Measurements from ENCODE around the gene GABARAP. TPM values are rescaled to one million over a fixed set of nuclear protein-coding genes. Genes with fewer than 3 reads are reported as not detected.

GABARAP gene
- total RNA-seq, 1 experiment from 2014 or later: 140 TPM

DNA sequence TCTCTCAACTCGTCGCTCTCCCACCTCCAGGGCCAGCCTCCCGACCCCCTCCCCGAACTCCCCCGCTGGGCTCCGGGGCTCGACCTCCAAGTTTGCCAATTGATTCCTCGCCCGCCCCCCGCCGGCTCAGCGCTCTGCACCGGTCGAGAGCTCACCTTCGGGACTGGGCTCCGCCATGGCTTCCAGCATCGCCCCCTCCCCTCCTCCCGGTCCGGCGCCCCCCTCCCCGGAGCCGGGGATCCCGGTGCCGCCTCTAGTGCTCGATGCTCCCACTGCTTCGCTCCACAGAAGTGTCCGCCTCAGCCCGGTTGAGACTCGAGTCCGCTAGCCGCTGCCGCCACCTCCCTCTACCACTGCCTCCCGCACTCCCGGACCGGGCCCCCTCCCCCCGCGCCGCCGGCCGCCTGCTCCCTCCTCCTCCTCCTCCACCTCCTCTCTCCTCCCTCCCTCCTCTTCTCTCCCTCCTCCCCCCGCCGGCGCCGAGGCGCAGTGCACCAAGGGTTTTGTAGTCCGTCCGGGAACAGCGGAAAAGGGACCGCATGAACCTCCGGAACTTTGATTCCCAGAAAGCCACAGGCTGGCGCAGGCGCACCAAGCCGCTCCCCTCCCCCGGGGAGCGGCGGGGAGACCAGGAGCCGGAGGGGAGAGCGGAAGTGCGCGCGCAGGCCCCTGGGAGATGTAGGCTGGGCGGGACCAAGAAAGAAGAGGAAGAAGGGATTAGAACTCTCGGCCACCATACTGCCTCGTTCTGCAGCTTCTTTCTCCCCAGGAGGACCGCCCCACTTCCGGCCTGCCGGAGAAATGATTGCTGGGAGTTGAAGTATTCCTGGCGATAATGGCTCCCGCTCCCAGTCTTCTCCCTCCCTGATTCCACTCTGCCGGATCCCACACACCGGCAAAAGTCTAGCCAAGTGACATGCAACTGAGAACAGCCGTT lies 2.9 kb downstream of the GABARAP start, which contains the start of gene PHF23:
PHF23 (minus strand) TSS at position 367 of the 937 bp plus-strand sequence; CDS start at position 189, 178 bp downstream.
- peaks cover 3% of the 10 kb centered on the region for H3K27me3 Mint-ChIP-seq (ENCODE audit: insufficient read depth, unreplicated experiment)
- peak within 1 kb of the TSS; percentile 82 for H3K27ac Mint-ChIP-seq (ENCODE audit: unreplicated experiment)
- intact Hi-C loops (cut with micrococcal nuclease; ENCODE audit: unreplicated experiment): loop anchor here (1.0 kb wide), 1 partner anchor 13 kb away; the partner anchor contains the start of gene ELP5
- peak within 1 kb of the TSS; percentile 77 for H3K4me3 ChIP-seq (ENCODE audit: low read depth, low read length)
- peaks cover 68% of the 10 kb centered on the region for H3K36me3 Mint-ChIP-seq (ENCODE audit: insufficient read depth, unreplicated experiment)
- peak; percentile 93 to 96 for DNase-seq
- no peaks in the 10 kb centered on the region; the same call in 1 of the 2 replicates for H3K36me3 ChIP-seq (ENCODE audit: control insufficient read depth, insufficient read depth, low read length)
- peaks cover 6% of the 10 kb centered on the region; the same call in 1 of the 2 replicates for H3K4me1 ChIP-seq
- no peaks in the 10 kb centered on the region for H3K9me3 ChIP-seq
- H3K4me1 Mint-ChIP-seq (ENCODE audit: low read depth, unreplicated experiment): peaks cover 22% of the 10 kb centered on the region
- POLR2A ChIA-PET: no interaction called here
- TF ChIP-seq, protein P1, sequence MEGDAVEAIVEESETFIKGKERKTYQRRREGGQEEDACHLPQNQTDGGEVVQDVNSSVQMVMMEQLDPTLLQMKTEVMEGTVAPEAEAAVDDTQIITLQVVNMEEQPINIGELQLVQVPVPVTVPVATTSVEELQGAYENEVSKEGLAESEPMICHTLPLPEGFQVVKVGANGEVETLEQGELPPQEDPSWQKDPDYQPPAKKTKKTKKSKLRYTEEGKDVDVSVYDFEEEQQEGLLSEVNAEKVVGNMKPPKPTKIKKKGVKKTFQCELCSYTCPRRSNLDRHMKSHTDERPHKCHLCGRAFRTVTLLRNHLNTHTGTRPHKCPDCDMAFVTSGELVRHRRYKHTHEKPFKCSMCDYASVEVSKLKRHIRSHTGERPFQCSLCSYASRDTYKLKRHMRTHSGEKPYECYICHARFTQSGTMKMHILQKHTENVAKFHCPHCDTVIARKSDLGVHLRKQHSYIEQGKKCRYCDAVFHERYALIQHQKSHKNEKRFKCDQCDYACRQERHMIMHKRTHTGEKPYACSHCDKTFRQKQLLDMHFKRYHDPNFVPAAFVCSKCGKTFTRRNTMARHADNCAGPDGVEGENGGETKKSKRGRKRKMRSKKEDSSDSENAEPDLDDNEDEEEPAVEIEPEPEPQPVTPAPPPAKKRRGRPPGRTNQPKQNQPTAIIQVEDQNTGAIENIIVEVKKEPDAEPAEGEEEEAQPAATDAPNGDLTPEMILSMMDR (IDR thresholded peaks at IDR 0.05; ENCODE audit: insufficient read depth in 1 of 2, low read depth in 1 of 2, low read length in 1 of 2, severe bottlenecking in 1 of 2, unreplicated experiment in 1 of 2): no peak
- no peaks in the 10 kb centered on the region for H3K9me3 Mint-ChIP-seq (ENCODE audit: unreplicated experiment)
- CTCF ChIA-PET: interaction anchor here (0.7 to 1.4 kb wide), 3 partner anchors 19 to 70 kb away, joined by 3 to 4 read pairs (median 3); no protein-coding TSS in a partner anchor
- no peaks in the 10 kb centered on the region for H3K27me3 ChIP-seq (replicated peaks; ENCODE audit: control insufficient read depth, insufficient read depth, low read length)
- BruUV-seq (replicated peaks): no TSS peak
- peak within 1 kb of the TSS; percentile 94 for H3K4me3 Mint-ChIP-seq (ENCODE audit: unreplicated experiment)

DNA sequence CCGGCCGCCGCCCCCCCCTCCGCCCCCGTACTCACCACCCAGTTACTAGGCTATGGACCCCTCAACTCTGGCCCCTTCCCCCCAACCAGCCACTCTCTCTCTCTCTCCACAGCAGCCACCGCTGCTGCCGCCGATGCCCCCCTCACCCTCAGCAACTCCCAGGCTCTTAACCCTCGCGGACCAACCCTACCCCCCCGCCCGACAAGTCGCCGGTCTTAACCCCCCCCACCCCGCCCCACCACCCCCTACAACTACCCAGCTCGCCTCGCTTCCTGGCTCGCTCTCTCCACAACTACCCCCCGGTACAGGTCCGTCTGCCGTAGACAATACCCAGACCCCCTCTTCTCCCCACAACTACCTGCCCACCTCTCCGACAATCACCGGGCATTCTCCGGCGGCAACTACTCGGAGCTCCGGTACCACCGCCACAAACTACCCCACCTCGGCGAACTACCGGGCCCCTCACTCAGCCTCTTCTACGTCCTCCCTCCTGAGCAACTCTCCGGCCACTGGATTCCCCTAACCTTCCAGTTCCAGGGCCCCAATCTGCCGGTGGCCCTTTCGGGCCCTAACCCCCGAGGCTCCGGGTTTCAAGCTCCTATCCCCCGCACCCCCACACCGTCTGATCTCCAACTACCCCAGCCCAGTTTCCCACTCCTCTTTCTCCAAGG lies 3.7 kb downstream of the GABARAP start:
- no peaks in the 10 kb centered on the region for H3K9me3 Mint-ChIP-seq (ENCODE audit: unreplicated experiment)
- H3K27me3 ChIP-seq (replicated peaks; ENCODE audit: control insufficient read depth, insufficient read depth, low read length): no peaks in the 10 kb centered on the region
- peaks cover 6% of the 10 kb centered on the region; the same call in 1 of the 2 replicates for H3K4me1 ChIP-seq
- peaks cover 3% of the 10 kb centered on the region for H3K27me3 Mint-ChIP-seq (ENCODE audit: insufficient read depth, unreplicated experiment)
- H3K4me1 Mint-ChIP-seq (ENCODE audit: low read depth, unreplicated experiment): peaks cover 22% of the 10 kb centered on the region
- H3K36me3 ChIP-seq (ENCODE audit: control insufficient read depth, insufficient read depth, low read length): no peaks in the 10 kb centered on the region; the same call in 1 of the 2 replicates
- peak overlapping the region; percentile 77 for H3K4me3 ChIP-seq (ENCODE audit: low read depth, low read length)
- intact Hi-C loops (cut with micrococcal nuclease; ENCODE audit: unreplicated experiment): loop anchor here (1.0 kb wide), 1 partner anchor 14 kb away; the partner anchor contains the start of gene ELP5
- no peaks in the 10 kb centered on the region for H3K9me3 ChIP-seq
- BruUV-seq (replicated peaks): no TSS peak
- POLR2A ChIA-PET: no interaction called here
- H3K27ac Mint-ChIP-seq (ENCODE audit: unreplicated experiment): peak overlapping the region; percentile 82
- DNase-seq: no peak
- H3K4me3 Mint-ChIP-seq (ENCODE audit: unreplicated experiment): peak overlapping the region; percentile 93
- peaks cover 74% of the 10 kb centered on the region for H3K36me3 Mint-ChIP-seq (ENCODE audit: insufficient read depth, unreplicated experiment)
- TF ChIP-seq, protein P1 (IDR thresholded peaks at IDR 0.05; ENCODE audit: insufficient read depth in 1 of 2, low read depth in 1 of 2, low read length in 1 of 2, severe bottlenecking in 1 of 2, unreplicated experiment in 1 of 2): no peak
- CTCF ChIA-PET: interaction anchor here (0.7 to 1.4 kb wide), 3 partner anchors 18 to 71 kb away, joined by 3 to 4 read pairs (median 3); no protein-coding TSS in a partner anchor

Measured in Caco-2 (cell line).